ENCODE data around the gene PGR.

PGR gene

GRCh38 chr11:100980156-100980555 is 149.5 kb downstream of the PGR start:
- DNase-seq (ENCODE audit: low read depth) = no peak
- peak; percentile 10 for TF ChIP-seq CTCF (IDR thresholded peaks at IDR 0.05; ENCODE audit: low read depth, low read length, missing control alignments)
- H3K4me3 ChIP-seq (ENCODE audit: low read depth, low read length) = no peak overlapping the region

Measured in GM12864 (cell line).